Measurements from ENCODE around the gene FAM13A. TPM values are rescaled to one million over a fixed set of nuclear protein-coding genes. Genes with fewer than 3 reads are reported as not detected.

The FAM13A gene
- total and polyA plus RNA-seq, 2 of the 4 experiments (the other 2 are of a cell fraction), result 13.1 to 22.0 TPM

DNA sequence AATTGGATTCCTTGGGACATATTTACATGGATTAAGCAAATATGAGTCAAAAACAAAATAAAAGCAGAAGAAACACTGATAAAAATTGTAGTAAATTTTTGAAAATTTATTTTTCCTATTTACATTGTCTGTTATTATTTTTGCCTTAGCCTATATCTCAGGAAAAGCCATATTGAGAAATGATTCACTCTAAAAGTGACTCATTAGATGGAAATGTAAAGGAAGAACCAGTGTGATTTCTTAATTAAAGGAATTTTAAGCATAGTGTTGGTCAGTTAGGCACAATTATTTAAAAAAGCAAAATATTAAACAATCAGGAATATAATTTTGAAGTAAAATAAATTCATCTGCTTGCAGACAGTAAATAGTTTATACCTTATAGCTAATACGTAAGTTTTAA lies 191.9 kb downstream of the FAM13A start:
- H2BK5ac ChIP-seq (ENCODE audit: low read depth, low read length, poor library complexity, severe bottlenecking), result peak overlapping the region; percentile 94
- H2BK120ac ChIP-seq (ENCODE audit: low read depth, low read length), result no peak overlapping the region
- H2AK9ac ChIP-seq (replicated peaks; ENCODE audit: low read depth, low read length, poor library complexity), result no peak overlapping the region
- no peak overlapping the region for H3K23ac ChIP-seq (ENCODE audit: low read depth, low read length)
- H3K14ac ChIP-seq (replicated peaks; ENCODE audit: low read depth, low read length), result no peak overlapping the region
- DNase-seq (peak; percentile 7), ATAC-seq (ENCODE audit: low read depth) (peak; percentile 50)
- no peak overlapping the region for H3K56ac ChIP-seq (ENCODE audit: extremely low read depth, insufficient read depth, low read length)
- no peak overlapping the region for H2BK15ac ChIP-seq (ENCODE audit: low read depth, low read length)
- no peak overlapping the region for H3K9ac ChIP-seq (ENCODE audit: low read depth, low read length)
- H3K4me3 ChIP-seq (ENCODE audit: insufficient read depth, low read depth, low read length), result no peak overlapping the region
- no peaks in the 10 kb centered on the region for H3K36me3 ChIP-seq (ENCODE audit: control insufficient read depth, insufficient read depth, low read length)
- ChIA-PET POLR2A (ENCODE audit: unreplicated experiment) (no interaction called here), CTCF (interaction anchor here (1.0 kb wide), 1 partner anchor 46 kb away, joined by 3 read pairs; no protein-coding TSS in a partner anchor)
- dilution Hi-C loops (cut with HindIII; ENCODE audit: low sequenced_read_pairs, unreplicated experiment), result no loop called here
- no peaks in the 10 kb centered on the region for H3K27me3 ChIP-seq (ENCODE audit: control insufficient read depth, insufficient read depth, low read length)
- no peak overlapping the region for H2AK5ac ChIP-seq (ENCODE audit: low read depth, low read length)
- peaks cover 9% of the 10 kb centered on the region; the same call in 1 of the 2 replicates for H3K4me1 ChIP-seq (ENCODE audit: control insufficient read depth, insufficient read depth, low read length)
- H2BK20ac ChIP-seq (ENCODE audit: low read depth, low read length), result no peak overlapping the region
- no peaks in the 10 kb centered on the region for H4K20me1 ChIP-seq (ENCODE audit: insufficient read depth, low read length)
- H3K18ac ChIP-seq (ENCODE audit: low read depth, low read length), result no peak overlapping the region
- no peak overlapping the region for H4K5ac ChIP-seq (ENCODE audit: low read depth, low read length)
- H3K9me3 ChIP-seq (ENCODE audit: control insufficient read depth, insufficient read depth, low read length), result no peaks in the 10 kb centered on the region
- TF ChIP-seq CTCF (conservative IDR thresholded peaks at IDR 0.05; ENCODE audit: low read depth, low read length) (no peak), MAZ (IDR thresholded peaks at IDR 0.05; ENCODE audit: borderline replicate concordance, low read depth, low read length) (no peak), RFX5 (IDR thresholded peaks at IDR 0.05; ENCODE audit: low read depth, low read length) (no peak), RAD21 (IDR thresholded peaks at IDR 0.05; ENCODE audit: low read length) (no peak), MAFK (IDR thresholded peaks at IDR 0.05; ENCODE audit: low read depth, low read length) (no peak), MXI1 (IDR thresholded peaks at IDR 0.05; ENCODE audit: borderline replicate concordance, low read depth, low read length) (no peak), BHLHE40 (IDR thresholded peaks at IDR 0.05; ENCODE audit: low read depth, low read length) (no peak)
- TF ChIP-seq, protein P1, sequence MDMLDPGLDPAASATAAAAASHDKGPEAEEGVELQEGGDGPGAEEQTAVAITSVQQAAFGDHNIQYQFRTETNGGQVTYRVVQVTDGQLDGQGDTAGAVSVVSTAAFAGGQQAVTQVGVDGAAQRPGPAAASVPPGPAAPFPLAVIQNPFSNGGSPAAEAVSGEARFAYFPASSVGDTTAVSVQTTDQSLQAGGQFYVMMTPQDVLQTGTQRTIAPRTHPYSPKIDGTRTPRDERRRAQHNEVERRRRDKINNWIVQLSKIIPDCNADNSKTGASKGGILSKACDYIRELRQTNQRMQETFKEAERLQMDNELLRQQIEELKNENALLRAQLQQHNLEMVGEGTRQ (IDR thresholded peaks at IDR 0.05; ENCODE audit: low read depth, low read length), result no peak
- H3K9me1 ChIP-seq (ENCODE audit: insufficient read depth, low read length), result no peaks in the 10 kb centered on the region
- H3K4me2 ChIP-seq (ENCODE audit: low read depth, low read length), result no peak overlapping the region; the same call in 1 of the 2 replicates
- H3K4ac ChIP-seq (ENCODE audit: low read depth, low read length), result no peak overlapping the region
- H3K27ac ChIP-seq (ENCODE audit: insufficient read depth, low read length), result no peak overlapping the region
- BruUV-seq (replicated peaks), result no TSS peak
- H3K79me1 ChIP-seq (ENCODE audit: low read depth in 1 of 2, low read length in 2 of 2), result peaks cover 0 to 5% of the 10 kb centered on the region in 2 experiments; a peak in 1 of 4 replicates
- intact Hi-C loops (cut with micrococcal nuclease), result loop anchor here (5.0 kb wide), 1 partner anchor 43 kb away; no protein-coding TSS in a partner anchor
- no peak overlapping the region for H4K8ac ChIP-seq (ENCODE audit: low read depth in 2 of 2, low read length in 2 of 2)
- no peak overlapping the region for H4K91ac ChIP-seq (ENCODE audit: insufficient read depth, low read depth, low read length)
- WGBS, 2 experiments (ENCODE audit: extremely low coverage in 2 of 2, insufficient read length in 1 of 2), result no CpG with 5 or more reads among the region's 1 CpG
- H2AFZ ChIP-seq (replicated peaks; ENCODE audit: low read length, poor library complexity), result no peak overlapping the region
- in situ Hi-C loops (cut with MboI; ENCODE audit: low sequenced_read_pairs), result no loop called here

Measured in IMR-90 (cell line).